ENCODE data around the gene CNIH1.
"Not testable (repeated sequence)": the region's sequence is repeated elsewhere in the genome, so short reads cannot be mapped to it uniquely, and the experiment has no call there.

Gene CNIH1

DNA sequence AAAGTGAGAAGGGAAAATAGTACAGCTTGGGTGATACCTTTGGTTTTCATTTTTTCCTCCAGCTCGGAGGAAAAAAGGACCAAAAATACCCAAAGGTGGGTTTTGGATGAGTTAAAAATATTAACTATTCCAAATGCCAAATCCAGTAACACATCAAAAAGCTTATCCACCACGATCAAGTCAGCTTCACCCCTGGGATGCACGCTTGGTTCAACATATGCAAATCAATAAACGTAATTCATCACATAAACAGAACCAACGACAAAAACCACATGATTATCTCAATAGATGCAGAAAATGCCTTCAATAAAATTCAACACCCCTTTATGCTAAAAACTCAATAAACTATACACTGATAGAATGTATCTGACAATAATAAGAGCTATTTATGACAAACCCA lies 62.3 kb downstream of the CNIH1 start:
- H3K27ac ChIP-seq (ENCODE audit: low read depth, low read length); H3K27me3 ChIP-seq (ENCODE audit: insufficient read depth, low read length); H3K36me3 ChIP-seq (ENCODE audit: insufficient read depth, low read length); H3K9me3 ChIP-seq (ENCODE audit: insufficient read depth, low read depth, low read length); H3K4me3 ChIP-seq (ENCODE audit: low read length); H3K9ac ChIP-seq (ENCODE audit: low read depth, low read length): not testable (repeated sequence)
- WGBS: 95% methylated on average over 5 of the region's 5 CpGs
- peaks cover 17% of the 10 kb centered on the region for H3K4me1 ChIP-seq (ENCODE audit: insufficient read depth, low read length)

DNA sequence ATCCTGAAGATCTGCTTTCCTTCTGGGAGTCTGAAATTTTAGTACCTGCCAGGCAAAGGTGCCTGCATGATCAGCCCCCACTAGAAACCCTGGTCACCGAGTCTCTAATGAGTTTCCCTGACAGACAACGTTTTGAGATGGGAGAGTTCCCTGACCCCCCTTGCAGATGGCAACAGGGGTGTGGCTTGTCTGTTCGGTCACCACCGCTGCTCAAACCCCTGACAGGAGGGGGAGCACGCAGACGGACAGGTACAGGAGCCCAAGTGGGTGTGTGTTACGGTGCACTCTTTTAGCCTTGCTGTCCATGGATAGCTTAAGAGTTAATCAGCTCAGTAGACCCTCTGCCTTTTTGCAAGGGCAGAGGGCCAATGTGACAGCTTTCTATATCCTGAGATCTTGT lies 63.7 kb downstream of the CNIH1 start:
- no peak overlapping the region for H3K4me3 ChIP-seq (ENCODE audit: low read length)
- H3K27me3 ChIP-seq (ENCODE audit: insufficient read depth, low read length): no peaks in the 10 kb centered on the region
- H3K4me1 ChIP-seq (ENCODE audit: insufficient read depth, low read length): peaks cover 17% of the 10 kb centered on the region
- no peaks in the 10 kb centered on the region for H3K9me3 ChIP-seq (ENCODE audit: insufficient read depth, low read depth, low read length)
- no peak overlapping the region for H3K9ac ChIP-seq (ENCODE audit: low read depth, low read length)
- 53% methylated on average over 7 of the region's 7 CpGs for WGBS
- H3K36me3 ChIP-seq (ENCODE audit: insufficient read depth, low read length): no peaks in the 10 kb centered on the region
- H3K27ac ChIP-seq (ENCODE audit: low read depth, low read length): no peak overlapping the region

DNA sequence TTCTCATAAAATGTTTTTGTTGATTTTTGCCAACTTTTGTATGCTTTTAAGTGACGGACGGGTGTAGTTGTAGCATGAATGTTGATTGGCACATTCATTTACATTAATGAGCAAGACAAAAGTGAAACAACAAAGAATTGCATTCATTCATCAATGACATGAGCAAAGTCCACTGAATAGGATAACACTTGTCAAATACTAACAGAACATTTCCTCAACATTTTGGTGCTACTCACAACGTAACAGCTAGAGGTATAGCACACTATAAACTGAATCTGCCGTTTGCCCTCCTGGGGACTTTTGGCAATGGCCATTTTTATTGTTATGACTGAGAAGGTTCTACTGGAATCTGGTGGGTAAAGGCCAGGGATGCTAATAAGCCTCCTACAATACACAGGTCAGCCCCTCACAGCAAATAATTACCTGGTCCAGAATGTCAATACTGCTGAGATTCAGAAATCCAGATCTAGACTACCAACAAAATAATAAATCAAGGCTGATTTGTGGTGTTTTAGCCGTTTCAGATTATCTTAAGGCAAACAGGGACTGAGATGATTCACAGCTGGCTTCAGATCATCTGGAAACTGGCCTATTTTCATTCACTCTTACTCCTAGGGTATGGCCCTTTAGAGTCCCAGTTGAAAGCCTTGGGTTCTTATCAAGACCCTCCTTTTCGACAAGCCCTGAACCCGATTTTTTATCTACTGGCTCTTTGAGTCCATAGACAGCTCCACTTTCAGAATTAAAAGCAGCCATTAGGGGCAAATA lies 66.9 kb downstream of the CNIH1 start:
- no peaks in the 10 kb centered on the region for H3K36me3 ChIP-seq (ENCODE audit: insufficient read depth, low read length)
- no peak overlapping the region for H3K27ac ChIP-seq (ENCODE audit: low read depth, low read length)
- no peaks in the 10 kb centered on the region for H3K27me3 ChIP-seq (ENCODE audit: insufficient read depth, low read length)
- no peak overlapping the region for H3K9ac ChIP-seq (ENCODE audit: low read depth, low read length)
- H3K4me3 ChIP-seq (ENCODE audit: low read length): no peak overlapping the region
- peaks cover 22% of the 10 kb centered on the region for H3K4me1 ChIP-seq (ENCODE audit: insufficient read depth, low read length)
- 69% methylated on average over 6 of the region's 7 CpGs for WGBS
- H3K9me3 ChIP-seq (ENCODE audit: insufficient read depth, low read depth, low read length): no peaks in the 10 kb centered on the region
